GM18867 (cell line): ENCODE measurements around the gene EXPH5.

Experiments
- ATAC-seq: cut with Tn5 transposase; IDR thresholded peaks from one replicate; pipeline ENCODE4 v1.9.1; 2021; ENCODE audit warnings: mild to moderate bottlenecking, moderate library complexity; ENCODE audit not compliant: unreplicated experiment

Gene EXPH5

DNA sequence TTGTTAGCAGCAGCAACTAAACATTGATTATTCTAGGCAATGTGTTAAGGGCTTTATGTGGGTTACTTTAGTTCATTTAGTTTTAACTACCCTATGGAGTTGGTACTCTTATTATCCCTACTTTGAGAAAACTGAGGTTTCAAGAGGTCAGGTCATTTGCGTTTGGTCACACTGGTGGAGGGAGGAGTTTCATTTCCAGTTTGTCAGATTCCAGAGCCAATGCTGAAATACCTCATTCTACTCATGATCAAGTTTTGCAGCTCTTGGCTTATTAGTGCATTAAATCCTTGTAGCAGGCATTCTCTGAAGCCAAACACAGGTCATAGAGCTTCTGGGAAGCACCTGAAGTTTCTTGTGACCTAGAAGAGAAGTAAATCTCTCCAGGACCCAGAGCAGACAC is 71.2 kb downstream of the EXPH5 start:
- no peak for ATAC-seq

DNA sequence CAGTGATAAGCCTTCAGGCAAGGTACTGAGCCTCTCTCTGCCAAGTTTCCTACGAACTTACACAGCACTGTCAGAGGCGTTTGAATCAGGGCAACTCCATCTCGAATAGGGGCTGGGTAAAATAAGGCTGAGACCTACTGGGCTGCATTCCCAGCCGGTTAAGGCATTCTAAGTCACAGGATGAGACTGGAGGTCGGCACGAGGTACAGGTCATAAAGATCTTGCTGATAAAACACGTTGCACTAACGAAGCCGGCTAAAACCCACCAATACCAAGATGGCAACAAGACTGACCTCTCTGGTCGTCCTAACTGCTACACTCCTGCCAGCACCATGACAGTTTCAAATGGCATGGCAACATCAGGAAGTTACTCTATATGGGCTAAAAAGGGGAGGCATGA is 75.0 kb downstream of the EXPH5 start:
- no peak for ATAC-seq

DNA sequence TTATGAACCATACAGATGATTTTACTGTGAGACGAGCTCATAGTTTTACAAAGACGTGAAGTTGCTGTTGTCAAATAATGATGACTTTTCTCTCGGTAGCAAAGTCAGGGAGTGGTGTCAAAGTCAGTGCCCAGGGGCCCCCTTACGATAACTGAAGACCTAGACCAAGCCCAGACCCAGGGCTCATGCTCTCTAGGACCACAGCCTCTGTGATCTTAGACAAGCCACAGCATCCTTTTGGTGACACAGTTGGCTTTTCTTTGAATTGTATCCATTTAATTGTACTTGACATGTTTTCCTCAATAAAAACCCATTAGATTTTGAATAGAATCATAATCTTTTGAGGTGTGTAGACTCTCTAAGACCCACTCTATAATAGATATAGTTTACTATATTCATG is 77.4 kb downstream of the EXPH5 start:
- no peak for ATAC-seq

DNA sequence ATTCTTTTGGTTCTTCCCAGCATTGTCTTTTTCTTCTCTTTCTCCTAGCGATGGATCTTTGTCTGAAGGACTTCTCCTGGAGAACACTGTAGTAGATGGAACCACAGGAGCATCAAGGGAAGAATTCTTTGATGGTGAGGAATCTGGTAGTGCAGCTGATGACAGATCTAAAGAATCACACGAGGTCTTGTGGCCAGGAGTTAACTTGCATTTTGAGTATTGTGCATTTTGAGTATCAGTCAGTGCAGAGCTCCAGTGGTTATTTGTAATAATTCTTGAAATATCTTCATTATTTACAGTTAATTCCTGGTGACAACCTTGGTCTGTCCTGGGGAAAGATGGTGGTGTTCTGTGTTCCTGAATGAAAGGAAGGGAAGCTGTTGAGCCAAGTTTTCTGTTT is 80.9 kb downstream of the EXPH5 start:
- no peak for ATAC-seq

DNA sequence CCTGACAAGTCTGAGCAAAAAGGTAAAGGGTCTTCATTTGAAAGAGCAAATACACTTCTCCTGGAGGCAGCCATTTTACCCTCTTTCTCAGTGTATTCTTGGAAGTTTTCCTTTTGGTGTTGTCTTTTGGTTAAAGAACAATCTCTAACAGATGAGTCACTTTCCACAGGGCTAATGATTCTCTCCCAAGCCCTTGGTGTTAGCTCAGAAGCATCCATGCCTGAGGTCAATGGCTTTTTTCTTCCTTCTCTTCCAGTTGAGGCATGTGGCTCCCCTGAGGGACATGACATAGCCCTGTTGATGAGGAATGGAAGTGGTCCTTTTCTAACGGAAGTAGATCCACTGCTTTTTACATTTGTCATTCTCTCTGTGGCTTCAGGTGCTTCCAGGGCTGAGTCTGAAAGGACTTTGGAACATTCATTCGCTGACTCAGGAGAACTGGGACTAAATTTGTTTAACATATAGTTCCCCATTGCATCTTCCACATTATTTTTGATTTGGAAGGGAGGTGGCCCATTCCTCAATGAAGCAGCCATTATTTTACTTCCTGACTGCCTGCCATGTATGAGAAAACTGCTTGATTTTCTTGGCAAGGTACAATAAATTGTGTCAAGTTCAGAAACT is 81.6 kb downstream of the EXPH5 start:
- ATAC-seq = no peak

DNA sequence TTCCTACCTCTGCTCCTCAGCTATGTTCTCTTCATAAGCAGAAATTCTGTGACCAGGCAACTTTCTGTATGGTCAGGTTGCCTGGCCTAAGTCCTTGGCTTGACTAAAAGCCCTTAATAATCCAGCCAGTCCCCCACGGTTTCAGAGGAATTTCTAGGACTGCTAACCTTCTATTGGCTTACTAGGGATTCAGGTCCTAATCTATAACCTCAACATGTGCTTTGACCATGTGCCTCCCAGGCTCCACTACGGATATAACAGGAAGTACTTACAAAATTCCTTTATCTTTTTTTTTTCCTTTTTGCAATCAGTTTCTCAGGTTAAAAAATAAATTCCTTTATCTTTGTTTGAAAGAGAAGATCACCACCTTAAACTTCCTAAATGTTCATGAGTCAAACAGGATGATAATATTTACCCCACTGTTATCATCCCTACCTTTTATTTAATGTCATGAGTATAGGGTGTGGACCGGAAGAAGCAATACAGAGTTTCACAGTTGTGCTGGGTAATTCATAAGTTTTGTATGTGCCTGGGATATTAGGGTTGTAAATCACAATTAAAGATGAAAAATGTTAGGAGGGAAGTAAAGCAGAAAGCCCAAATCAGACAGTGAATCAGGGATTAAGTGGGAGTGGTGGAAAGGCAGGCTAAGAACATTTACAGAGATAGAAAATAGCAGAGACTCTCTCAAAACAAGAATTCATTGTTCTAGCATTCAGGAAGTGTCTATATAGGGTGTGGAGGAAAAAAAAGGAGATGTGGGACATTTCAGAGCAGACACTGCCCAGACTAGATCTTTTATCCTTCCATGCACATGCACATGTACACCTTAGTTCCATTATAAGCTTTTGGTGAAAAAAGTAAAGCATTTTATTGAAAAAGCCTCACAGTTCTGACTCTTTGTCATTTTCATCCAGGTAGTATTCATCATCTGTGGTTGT is 84.6 kb downstream of the EXPH5 start:
- no peak for ATAC-seq

DNA sequence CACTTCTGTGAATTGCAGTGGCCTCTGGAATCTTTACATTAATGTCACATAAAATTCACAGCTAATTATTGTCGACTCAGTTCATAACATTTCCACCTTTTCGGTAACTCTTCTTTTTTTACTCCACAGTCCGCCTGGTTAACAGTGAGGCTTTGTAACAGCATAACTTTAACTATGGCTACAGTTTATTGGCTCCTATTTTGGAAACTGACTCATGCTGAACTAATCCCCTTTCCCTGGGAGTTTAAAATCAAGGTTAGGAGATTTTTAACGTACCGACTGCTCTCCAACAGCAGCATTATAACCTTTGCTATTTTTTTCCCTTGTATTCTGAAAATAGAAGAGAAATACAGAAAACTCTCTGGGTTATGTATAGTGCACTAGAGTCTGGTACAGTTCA is 92.2 kb downstream of the EXPH5 start:
- no peak for ATAC-seq

DNA sequence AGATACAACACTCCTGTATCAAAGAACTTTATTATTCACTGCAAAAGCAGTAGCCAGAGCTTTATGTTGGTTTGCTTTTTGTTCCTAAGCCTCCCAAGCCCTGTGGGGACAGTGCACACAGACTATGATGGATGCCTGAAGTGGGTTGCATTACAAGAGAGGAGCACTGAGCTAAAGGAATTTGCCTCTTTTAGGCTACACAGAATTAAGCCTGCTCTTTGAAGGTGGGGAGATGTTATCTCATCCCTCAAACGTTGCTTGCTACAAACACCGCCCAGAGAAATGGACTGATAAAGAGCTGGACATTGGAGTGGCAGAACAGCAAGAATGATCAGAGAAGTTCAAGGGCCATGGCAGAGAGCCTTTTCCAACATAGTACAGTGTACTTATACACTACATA is 92.8 kb downstream of the EXPH5 start:
- ATAC-seq = no peak

DNA sequence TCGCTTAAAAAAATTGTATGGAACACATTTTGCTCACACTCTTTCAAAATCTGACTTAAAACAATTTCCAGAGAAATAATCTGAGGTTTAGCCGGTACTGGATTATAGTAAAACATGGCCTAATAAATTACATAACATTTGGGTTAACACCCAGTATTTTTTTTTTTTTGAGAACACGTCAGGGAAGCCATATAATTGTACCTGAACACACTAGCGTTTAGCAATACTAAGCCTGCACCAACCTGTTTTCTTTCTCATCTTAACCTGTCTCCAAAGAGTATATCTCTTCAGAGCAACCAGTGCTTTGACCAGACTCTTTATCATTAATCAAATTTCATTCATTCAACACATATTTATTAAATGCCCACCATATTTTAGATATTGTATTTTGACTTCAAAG is 93.4 kb downstream of the EXPH5 start:
- ATAC-seq = no peak

DNA sequence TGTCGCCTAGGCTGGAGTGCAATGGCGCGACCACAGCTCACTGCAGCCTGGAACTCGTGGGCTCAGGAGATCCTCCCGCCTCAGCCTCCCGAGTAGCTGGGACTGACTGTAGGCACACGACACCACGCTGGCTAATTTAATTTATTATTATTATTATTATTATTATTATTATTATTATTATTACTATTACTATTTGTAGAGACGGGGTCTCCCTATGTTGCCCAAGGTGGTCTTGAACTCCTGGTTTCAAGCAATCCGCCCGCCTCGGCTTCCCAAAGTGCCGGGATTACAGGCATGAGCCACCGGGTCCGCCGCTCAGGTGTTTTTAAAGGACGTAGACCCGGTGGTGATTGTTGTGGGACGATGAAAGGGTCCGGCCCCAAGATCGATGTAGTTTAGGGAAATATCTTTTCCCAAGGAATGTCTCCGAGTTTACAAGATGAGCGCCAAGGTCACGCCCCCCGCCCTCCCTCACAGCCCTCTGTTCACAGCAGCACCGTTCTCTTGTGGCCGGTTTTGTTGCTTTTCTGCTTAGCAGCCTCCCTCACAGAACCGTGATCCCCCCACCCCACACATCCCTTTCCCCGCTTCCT is 94.7 kb downstream of the EXPH5 start:
- no peak for ATAC-seq

DNA sequence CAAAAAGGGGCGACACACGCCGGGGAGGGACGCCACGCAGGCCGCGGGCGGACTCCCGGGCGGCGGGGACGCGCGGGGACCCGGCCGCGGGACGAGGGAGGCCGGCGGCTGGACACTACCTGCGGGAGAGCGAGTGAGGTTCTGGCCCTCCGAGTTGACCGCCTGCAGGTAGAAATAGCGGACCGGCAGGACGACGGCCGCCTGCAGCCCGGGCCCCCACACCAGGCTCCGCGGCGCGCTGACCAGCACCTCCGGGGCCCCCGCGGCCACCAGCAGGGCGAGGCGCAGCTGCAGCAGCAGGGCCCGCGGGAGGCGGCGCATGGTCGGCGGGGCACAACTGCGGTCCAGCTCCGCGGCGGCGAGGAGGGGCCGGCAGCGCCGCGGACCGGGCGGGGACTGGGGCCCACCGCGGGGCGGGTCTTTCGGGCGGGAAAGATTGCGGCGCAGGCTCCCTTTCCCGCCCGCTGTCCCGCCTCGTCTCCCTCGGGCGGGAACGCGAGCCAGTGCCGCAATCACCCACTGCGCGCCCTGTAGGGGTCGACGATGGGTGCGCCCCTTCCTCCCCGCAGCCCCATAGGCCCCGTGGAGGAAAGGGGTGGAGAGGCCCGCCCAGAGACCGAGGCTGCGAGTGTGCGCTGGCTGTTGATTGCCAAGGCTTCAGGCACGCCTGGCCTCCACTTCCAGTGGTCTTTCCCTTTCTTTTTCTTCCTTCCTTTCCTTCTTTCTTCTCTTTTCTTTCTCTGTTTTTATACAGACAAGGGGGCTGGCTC is 95.3 kb downstream of the EXPH5 start, which contains the start of gene POGLUT3:
POGLUT3 (minus strand) TSS at position 339 of the 770 bp plus-strand sequence; CDS start at position 321, 18 bp downstream.
- peak; percentile 61 for ATAC-seq

DNA sequence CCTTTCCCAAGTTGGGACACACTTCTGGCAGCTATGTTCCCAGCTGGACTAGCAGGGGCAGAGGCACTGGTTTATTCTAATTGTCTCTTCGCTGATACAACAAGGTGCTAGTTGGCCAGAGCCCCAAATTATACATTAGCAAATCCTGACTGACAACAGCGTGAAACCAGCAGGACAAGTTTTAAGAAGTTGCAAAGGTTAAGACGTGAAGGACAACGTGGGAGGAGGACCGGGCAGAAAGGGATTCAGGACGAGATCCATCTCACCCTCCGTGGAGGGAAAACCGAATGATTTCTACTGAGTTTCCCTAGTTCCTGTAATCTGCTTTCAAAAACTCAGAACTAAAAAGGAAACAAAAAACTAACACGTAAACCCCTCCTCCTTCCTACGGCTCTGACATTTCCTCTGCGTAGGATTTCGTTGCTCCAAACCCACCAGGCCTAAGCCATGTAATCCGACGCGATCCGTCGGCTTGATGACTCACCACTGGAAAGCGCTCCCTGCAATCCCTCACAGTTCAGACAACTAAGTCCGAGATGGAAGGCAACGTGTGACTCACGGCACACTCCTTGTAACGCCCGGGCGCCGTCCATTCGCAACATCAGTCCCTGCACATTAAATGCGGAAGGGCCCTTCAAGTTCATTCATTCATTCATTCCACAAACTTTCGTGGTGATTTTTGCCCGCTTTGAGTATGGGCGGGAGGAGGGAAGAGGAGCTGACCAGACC is 96.1 kb downstream of the EXPH5 start:
- peak; percentile 55 for ATAC-seq

DNA sequence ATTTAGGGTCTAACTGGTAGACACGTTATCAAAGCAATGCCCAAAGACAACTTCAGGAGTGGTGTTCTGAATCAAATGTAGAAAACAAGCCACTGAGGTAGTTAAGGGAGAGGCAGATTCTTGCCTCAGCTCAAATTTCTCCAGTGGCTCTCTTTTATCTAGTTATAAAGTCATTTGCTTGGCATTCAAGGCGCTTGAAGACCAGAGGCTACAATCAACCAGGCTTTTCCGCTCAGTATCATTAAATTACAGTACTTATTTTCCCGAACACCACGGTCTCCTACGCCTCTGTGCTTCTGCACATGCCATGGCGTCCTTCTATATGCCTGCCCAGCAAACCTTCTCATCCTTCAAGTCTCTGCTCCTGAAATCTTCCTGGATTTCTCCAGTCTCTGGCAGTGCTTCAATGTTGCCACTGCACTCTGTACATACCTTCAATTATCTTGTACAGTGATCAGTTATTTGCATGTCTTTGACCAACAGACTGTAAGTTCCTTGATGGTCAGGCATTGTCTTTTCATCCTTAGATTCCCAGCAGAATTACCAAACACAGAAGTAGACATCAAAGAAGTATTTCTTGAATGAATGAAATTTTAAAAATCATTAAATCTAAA is 96.8 kb downstream of the EXPH5 start:
- no peak for ATAC-seq

DNA sequence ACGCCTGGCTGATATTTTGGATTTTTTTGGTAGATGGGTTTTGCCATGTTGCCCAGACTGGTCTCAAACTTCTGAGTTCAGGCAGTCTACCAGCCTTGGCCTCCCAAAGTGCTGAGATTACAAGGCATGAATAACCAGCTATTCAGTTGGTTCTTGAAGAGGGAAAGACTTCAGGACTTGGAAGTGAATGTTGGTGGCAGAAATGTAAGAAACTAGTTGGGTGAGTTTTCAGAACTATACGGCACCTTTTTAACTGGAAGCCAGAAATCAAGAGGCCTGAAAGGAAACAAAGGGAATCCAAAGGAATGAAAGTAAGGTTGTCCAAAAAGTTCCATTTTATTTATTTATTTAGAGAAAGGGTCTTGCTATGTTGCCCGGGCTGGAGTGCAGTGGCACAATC is 98.2 kb downstream of the EXPH5 start:
- no peak for ATAC-seq

DNA sequence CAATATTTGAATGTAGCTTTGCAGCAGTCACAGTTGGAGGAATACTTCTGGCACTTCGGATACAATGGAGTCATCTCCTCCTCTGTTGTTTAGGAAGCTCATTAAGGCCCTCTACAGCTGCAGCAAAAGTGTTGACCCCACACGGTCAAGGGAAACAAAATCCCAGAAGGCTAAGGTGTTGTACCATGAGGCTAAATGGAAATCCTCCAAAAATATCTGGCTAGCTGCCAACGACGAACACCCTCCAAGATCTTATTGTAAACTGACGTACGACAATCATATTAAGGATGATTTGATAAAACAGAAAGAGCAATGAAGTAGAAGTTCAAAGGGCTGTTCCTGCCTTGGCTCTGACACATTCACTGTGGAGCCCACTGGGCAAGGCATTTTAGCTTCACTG is 99.4 kb downstream of the EXPH5 start:
- ATAC-seq = no peak

DNA sequence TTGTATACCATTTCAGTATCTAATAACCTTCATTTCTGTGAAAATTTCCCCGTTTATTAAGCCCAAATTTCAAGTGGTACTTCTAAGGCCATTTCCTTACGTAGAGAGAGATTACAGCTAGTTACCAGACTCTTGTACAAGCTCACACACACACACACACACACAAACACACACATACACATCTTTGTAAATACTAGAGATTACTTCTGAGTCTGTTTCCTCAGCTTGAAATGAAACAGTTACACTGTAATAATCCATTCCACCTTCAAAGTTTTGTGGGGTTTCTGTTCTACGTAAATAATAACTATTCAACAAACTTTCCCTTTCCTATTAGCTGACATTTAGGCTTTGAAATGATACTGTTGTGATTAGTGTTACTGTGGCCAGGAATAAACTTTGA is 101.6 kb downstream of the EXPH5 start:
- ATAC-seq = no peak

DNA sequence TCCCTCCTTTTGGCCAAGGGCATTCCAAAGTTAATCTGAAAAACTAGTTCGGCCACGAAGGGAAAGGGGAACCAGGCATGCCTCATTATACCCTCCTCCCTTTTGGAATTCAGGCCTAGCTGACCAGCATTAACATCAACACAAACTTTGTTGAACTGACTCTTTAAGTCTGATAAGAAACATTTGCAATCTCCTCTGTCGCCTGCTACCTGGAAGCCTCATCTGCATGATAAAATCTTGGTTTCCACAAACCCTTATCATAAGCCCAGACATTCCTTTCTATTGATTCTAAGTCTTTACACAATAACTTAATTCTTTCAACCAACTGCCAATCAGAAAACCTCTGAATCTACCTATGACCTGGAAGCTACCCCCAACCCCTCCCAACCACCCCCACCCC is 106.7 kb downstream of the EXPH5 start:
- ATAC-seq = no peak

DNA sequence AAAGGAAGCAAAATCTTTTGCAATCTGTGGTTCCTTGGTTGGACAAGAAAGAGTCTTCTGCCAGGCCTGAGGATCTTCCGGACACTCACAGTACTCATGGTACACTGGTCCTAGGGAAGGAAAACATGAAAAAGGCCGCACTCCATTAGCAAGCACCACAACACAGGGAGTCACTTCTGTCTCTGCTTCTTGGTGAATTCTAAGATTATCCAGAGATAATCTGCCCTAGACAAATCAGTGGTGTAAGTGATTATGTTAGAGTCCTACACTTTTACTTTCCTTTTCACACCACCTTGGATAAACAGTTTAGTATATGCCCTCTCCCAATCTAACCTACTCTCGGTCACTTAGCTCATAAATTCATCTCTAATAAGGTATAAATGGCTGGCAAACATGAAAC is 107.2 kb downstream of the EXPH5 start:
- no peak for ATAC-seq

DNA sequence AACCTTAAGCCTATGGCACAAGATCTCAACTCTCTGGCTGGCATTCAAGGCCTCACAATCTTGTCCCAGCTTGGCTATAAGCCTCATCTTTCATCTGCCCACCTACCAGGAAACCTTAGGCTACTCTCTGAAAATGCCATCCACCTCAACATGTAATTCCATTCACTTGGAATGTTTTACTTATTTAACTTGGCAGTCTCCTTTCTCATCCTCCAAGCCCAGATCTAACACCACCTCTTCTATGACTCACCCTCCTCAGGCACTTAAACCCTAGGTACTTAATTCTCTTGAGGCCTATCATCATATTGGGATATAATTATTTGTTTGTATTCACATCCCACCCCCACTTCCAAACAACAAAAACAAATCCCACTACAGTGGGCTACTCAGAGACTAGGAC is 110.4 kb downstream of the EXPH5 start:
- no peak for ATAC-seq
